ENCODE measurements around the gene RAMP2.
"Not testable (repeated sequence)": the region's sequence is repeated elsewhere in the genome, so short reads cannot be mapped to it uniquely, and the experiment has no call there.

RAMP2 gene, protein sequence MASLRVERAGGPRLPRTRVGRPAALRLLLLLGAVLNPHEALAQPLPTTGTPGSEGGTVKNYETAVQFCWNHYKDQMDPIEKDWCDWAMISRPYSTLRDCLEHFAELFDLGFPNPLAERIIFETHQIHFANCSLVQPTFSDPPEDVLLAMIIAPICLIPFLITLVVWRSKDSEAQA

DNA sequence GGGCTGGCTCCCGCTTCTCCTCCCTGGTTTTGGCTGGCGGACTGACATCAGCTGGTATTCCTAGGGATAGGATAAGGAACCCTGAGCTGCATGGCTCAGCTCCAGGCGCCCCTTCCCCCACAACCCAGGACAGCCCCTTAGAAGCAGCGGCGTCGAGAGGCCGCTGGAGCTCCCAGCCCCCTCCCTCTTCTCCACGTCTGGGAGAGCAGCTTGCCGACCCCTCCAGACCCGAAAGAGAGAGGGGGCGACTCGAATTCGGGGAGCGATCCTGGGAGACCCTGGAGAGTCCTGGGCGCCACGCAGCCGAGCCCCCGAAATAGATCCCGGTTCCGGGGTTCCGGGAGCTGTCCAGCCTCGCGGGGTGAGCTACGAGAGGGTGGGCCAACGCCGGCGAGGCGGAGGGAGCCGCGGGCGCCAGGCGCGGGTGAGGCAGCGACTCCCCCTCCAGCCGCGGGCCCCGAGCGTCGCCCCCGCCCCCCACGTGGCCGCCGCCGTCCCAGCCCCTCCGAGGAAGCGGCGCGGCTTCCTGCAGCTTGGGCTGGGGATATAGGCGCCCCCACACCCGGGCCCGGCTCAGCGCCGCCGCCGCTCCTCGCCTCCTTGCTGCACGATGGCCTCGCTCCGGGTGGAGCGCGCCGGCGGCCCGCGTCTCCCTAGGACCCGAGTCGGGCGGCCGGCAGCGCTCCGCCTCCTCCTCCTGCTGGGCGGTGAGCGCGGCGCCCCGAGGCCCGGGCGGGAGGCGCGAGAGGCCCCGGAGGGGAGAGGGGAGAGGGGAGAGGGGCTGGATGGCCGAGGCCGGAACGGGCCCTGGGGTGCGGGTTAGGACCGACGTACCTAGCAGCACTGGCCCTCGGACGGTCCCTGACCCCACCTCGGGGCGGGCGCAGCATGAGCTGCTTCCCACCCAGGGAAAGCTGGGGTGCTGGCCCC lies at the start of gene RAMP2:
TSS of gene RAMP2 (plus strand) at position 576 of the 930 bp plus-strand sequence. CDS start at position 611, 35 bp downstream.
- DNase-seq = peak; percentile 19

DNA sequence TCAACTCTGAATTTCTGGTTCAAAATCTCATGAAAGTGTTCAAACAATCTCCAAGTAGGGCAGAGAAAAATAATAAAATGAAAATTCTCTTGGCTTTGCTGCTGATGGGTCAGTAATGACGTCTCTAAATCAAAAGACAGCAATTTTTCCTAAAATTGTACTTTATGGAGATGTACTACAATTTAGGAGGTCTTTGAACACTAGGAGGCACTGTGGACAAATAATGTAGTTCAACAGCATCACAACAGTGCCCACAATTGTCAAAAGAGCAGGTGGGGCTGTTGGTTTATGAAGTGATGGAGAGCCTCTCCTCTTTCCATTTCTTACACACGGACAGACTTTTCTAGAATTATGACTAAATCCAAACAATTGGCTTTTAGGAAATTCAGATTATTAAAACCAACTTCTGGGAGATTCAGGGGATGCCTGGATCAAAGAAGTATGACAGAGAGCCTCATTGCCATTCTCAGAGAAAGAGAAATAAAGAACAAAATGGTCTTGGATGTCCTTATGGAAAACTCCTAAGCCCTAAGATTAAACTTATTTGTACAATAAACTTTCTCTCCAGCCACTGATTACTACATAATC lies 39.9 kb upstream of the RAMP2 start:
- peak; percentile 69 for DNase-seq

DNA sequence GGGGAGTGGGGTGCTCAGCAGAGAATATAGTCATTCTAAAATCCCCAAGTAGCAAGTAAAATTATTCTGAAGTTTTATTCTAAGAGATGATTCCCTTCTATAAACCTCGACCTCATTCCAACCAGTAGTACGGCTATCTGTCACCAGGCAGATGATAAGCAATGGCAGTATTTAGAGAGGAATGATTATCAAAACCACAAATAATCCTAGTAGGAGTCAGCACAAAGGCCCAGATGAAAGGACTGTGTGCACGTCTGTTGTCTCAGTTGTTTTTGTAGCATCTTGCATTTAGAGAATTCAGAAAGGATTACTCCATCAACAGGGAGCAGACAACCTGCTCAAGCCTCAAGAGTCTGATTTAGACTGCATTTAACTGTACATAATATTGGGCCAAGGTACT lies 37.4 kb upstream of the RAMP2 start:
- no peak for DNase-seq

DNA sequence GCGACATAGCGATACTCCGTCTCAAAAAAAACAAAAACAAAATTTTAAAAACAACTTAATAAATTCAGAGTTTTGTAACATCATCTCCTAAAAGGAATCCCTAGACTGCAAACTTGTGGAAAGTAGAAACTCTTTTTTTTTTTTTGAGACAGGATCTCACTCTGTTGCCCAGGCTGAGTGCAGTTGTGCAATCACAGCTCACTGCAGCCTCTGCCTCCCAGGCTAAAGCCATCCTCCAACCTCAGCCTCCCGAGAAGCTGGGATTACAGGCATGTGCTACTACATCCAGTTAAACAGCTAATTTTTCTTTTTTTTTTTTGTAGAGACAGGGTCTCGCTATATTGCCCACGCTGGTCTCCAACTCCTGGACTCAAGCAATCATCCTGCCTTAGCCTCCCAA lies 35.9 kb upstream of the RAMP2 start:
- DNase-seq = no peak

DNA sequence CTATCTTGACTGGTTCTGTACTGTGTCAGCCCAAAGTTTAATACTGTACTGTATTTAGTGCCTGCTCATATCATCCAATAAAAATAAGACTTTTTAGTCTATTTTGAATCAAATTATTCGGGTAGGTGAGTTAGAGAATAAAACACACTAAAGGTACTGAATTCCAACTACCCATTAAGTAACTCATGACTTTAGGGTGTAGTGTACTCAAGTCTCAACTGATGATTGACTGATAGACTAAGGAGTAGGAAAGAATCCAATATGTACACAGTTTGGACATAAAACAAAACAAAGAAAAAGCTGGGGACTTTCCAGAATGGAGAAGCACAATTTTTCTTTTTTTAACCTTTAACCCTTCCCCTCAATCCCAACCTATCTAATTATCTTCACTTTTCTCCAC lies 20.3 kb upstream of the RAMP2 start:
- no peak for DNase-seq

DNA sequence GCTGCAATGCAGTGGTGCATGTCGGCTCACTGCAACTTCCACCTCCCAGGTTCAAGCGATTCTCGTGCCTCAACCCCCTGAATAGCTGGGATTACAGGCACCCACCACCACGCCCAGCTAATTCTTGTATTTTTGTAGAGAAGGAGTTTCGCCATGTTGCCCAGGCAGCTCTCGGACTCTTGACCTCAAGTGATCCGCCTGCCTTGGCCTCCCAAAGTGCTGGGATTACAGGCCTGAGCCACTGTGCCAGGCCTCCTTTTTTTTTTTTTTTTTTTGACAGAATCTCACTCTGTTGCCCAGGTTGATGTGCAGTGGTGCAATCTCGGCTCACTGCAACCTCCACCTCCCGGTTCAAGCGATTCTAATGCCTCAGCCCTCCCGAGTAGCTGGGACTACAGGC lies 18.1 kb upstream of the RAMP2 start:
- DNase-seq = not testable (repeated sequence)

DNA sequence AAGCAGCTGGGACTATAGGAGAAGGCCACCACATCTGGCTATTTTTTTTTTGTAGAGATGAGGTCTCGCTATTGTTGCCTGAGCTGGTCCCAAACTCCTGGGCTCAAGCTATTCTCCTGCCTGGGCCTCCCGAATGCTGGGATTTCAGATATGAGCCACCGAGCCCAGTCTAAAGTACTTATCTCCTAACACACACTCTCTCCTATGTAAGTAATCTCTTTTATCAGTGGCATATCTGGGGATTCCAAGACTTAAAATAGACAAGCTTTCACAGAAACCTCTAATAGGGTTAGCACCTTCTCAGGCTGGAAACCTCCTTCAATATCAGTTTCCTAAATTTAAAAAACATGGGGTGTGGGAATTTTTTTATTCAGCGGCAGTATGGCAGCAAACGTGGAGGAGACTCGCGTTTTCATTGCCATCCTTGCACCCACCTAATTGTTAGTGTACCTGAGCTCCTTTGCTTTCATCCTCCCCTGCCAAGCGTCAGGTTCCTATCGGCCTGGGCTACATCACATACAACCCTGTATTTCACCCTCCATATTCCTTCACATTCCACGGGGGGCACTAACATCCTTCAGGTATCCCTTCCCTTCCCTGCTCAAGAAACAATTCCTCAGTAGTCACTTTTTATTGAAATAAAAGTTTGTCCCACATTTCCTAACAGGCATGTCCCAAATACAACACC lies 17.3 kb upstream of the RAMP2 start:
- DNase-seq = peak; percentile 7

DNA sequence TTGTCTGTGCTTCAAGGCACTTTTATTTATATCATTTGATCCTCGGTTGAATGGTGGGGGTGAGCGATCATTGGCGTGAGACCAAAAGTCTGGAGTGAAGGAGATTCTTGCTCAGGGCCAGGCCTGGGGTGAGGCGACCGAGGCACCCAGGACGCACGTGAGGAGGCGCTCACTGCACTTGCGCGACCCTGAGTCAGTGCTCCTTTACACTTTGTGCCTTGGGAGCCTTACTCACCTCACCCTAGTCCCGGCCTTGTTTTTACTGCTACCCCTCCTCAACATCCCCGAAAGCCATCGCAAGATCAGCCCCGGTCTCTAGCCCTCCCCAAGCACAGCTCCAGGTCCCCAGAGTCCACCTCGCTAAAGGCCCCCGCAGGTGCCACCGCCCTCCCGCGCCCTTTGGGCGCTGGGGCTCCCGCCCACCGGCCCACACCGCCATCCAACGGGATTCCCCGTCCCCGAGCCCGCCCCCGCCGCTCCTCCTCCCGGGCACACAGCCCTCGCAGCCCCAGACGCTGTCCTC lies 16.7 kb upstream of the RAMP2 start:
- peak; percentile 21 for DNase-seq

DNA sequence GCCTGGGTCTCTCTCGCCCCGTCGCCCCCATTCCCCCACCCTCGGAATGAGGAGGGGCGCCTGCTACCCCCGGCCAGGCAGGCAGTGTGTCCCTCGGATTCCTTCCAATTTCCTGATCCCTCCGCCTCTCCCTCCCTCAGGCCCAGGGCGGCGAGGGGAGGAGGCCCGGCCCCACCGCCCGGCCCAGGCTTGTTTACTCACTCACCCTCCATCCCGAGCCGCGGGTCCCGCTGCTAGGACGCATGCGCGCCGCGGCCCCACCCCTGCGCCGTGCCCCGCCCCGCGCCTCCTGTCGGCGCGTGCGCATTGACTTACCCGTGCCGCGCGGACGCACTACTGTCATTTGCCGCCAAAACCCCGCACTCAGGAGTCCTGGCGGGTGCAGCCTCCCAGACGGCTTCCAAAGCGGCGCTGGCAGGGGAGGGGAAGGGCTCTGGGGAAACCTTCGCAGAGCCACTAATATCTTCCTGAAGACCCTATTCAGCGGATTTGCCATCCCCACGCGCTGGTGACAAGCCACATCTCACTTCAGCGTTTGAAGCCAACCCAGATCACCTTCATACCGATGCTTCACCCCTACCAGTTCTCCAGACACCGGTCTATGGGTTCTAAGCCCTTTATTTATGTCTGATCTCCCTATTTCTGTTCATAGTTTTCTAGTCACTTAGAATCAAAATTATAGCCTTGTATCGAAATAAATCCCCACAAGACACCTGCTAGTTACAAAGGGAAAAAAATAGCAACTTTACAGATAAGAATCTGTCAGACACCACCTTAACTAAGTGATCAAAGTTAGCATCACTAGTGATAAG lies 16.0 kb upstream of the RAMP2 start, which contains the start of gene EZH1:
TSS of gene EZH1 (minus strand) at position 235 of the 812 bp plus-strand sequence. CDS start 16,099 bp downstream, outside the sequence.
- DNase-seq = peak; percentile 90

DNA sequence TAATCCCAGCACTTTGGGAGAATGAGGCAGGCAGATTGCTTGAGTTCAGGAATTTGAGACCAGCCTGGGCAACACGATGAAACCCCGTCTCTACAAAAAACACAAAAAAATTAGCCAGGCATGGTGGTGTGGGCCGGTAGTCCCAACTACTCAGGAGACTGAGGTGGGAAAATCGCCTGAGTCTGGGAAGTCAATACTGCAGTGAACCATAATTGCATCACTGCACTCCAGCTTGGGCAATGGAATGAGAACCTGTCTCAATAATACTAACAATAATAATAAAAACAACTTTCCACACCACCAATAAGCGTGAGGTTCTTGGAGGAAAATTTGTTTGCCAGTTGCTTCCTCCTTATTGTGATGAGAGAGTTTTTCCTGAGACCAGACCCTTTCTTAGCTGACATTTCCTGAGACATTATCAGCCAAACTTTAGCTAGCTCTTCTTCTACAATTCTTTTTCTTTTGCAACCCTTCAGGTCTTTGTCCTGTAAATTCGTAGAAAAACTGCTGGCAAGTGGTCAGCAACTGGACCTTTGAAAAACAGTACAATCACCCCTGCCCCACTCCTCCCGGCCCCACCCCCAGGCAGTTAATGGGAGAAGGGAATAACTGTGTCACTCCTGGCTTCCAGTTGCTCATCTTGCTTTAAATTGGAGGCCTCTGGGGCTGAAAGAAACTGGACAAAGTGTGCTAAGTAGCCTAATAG lies 12.7 kb upstream of the RAMP2 start:
- DNase-seq = no peak

DNA sequence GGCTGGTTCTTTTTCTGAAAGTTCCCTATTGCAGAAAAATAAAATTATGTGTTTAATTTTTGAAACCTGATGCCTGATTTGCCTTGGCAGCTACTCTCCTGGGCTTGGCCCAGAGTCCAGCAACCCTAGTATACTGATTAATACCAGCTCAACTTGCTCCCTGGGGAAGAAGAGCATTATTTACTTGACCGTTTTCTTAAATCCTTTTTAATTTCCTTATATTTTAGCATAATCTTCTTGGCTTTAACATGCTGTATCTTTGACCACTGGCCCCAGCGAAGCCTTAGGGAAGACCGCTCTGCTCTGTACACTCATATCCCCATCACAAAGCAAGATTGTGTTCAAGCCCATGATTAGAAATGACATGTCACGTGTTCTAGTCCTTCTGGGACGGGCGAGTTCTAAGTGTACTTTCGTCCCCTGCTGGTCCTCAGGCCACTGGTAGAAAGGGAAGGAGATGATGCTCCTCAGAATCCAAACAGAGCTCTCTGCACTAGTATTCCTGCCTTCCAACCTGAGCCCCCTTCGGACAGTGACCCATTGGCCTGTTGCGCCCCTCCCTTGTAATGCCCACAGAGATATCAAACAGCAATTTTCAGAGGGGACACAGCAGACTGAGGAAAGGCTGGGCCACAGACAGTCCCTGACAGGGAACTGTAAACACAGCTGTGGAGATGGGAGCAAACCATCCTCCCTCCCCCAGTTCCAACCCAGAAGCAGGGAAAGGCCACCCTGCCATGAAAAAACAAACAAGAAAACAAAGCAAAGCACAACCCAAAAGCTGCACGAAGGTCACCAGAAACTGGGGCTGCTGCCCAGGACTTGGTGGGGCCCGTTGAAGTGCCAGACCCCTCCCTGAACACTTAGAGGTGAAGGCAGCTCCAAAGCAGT lies 11.9 kb upstream of the RAMP2 start:
- no peak for DNase-seq

DNA sequence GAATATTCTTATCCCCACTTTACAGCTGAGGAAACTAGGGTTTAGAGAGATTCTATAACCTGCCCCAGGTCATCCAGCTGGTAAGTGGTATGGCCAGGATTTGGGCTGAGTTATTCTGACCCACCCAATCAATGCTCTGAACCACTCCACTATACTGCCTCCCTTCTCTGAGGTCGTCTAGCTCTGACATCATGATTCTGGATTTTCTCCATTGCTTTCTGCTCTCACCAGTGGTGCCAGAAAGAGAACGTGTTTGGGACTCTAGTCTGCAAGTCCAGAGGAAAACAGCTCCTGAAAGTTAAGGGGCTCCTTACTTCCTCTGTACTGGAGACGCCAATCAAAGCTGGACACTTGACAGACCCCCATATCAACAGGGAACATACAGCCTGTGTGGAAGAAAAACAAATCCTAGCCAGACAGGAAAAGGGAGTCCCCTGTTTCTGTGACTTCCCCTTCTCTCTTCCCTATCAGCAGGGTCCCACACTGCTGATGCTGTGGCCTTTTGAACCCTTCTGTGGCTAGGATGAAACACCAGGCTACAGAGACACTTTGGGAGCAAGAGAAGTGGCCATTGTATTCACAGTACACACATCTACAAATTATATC lies 10.2 kb upstream of the RAMP2 start:
- DNase-seq = no peak

DNA sequence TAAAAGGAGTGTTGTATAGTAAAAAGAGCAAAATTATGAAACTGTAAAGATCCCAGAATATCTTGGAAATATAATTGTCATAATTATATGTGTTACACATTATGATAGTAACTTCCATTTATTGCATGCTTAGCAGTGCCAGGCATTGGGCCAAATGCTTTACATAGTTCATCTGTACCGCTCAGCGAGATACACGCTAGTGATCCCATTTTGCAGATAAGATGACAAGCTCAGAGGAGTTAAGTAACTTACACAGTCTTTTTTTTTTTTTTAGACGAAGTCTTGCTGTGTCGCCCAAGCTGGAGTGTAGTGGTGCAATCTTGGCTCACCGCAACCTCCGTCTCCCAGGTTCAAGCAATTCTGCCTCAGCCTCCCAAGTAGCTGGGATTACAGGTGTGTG lies 9.4 kb upstream of the RAMP2 start:
- peak; percentile 21 for DNase-seq

DNA sequence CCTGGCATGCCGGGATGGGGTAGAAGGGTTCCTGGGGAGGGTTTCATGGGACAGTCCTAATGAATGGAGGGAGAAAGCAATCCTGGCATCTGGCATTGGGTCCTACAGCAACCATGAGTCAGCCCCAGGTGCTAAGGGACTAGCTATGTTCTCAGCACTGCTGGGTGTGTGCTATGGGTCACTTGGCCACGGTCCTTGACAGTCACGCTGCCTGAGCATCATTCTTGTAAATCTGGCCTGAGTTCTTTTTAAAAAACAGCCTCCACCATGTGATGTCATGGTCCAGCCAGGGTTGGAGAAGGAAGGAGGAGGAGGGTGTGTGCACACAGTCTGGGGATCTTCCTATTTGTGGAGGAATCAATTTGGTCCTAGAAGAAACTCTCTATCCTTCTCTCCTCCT lies 6.2 kb upstream of the RAMP2 start:
- DNase-seq = no peak

DNA sequence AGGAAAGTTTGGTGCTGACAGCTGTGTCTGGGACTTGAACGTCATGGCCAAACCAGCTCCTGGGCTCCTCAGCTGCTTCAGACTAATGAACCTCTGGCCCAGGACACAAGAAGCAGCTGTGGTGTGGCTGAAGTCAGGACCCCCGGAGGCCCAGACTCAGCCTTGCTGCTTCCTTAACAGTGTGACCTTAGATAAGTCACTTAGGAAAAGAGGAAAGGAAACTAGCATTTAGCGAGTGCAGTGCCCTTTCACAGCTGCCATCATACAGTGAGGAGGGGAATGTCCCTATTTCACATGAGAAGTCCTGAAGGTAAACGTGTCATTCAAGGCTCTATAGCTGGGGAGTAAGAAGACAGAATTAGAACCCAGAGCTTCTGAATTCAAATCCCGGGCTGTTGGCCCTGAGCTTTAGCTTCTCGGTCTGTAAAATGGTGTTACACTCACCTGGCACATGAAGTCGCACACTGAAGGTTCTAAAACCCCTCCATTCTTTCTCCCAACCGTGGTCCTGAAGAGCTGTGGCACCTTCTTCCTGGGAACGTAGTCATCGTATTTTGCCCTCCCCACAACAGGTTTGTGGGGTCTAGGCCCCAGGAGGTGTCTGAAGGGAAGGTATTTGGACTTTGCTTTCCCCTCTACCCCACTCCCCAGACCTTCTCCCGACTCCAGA lies 910 bp upstream of the RAMP2 start:
- DNase-seq = no peak

DNA sequence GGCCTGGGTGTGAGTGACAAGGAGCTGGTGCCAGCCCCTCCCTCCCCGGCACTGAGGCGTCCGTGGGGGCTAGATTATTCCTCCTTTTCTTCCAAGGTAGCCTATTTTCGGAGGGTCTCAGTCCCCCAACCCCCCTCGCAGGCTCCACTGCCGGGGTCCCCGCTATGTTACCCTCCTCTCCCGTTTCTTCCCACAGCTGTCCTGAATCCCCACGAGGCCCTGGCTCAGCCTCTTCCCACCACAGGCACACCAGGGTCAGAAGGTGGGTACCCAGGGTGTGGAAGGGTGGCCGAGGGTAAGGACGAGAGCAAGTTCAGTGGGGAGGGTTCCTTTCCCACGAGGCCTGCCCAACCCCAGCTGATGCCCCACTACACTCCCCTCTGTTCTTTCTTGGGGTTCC lies 611 bp downstream of the RAMP2 start:
- no peak for DNase-seq

DNA sequence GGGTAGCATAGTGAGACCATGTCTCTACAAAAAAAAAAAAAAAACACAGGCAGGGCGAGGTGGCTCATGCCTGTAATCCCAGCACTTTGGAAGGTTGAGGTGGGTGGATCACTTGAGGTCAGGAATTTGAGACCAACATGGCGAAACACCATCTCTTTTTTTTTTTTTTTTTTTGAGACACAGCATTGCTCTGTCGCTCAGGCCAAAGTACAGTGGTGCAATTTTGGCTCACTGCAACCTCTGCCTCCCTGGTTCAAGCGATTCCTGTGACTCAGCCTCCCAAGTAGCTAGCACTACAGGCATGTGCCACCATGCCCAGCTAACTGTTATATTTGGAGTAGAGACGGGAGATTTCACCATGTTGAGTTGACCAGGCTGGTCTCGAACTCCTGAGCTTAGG lies 5.1 kb downstream of the RAMP2 start:
- no peak for DNase-seq

DNA sequence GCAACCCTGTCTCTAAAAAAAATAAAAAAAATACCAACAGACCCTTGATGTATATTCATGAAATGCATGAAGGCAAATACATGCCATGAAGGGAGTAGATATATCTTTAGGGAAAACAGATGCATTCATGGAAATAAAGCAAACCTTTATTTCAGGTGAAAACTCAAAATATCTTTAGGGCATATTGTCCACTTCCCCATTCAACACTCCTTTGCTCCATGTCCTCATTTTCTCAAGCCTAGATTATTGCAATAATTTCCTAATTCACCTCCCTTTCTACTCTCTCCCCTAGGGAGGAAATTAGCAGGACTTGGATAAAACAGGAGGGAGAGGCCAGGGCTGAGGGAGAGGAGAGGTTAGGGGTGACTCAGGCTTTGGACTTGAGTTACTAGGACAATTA lies 6.5 kb downstream of the RAMP2 start:
- DNase-seq = no peak

DNA sequence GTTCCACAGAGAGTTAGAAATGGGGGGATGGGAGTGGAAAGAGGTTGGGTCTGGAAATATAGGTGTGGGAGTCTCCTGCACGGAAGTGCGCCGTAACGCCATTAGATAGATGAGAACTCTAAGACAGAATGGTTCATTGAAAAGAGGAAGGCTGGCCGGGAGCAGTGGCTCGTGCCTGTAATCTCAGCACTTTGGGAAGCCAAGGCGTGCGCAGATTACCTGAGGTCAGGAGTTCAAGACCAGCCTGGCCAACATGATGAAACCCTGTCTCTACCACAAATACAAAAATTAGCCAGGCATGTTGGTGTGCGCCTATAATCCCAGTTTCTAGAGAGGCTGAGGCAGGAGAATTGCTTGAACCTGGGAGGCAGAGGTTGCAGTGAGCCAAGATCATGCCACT lies 7.0 kb downstream of the RAMP2 start:
- not testable (repeated sequence) for DNase-seq

Measured in fibroblast of upper back skin (primary cell).